Immature natural killer cell (primary cell): ENCODE results near the gene NRBP1. TPM values are rescaled to one million over a fixed set of nuclear protein-coding genes. Genes with fewer than 3 reads are reported as not detected.
A peak's percentile ranks its signal among the peaks of the same experiment; 100 is the strongest.
"Not testable (repeated sequence)": the region's sequence is repeated elsewhere in the genome, so short reads cannot be mapped to it uniquely, and the experiment has no call there.

Experiments used
- DNase-seq, 3 donors: peaks; one replicate each; pipeline ENCODE4 v3.0.0; 2022; ENCODE audit warnings: mixed read lengths in 1 of 3
- H3K27ac Mint-ChIP-seq, 6 donors: one replicate each; pipeline ENCODE4 v1.8.0; 2020; ENCODE audit warnings: mixed read lengths in 6 of 6, mild to moderate bottlenecking in 5 of 6, inconsistent platforms in 4 of 6, moderate library complexity in 3 of 6
- H3K27me3 Mint-ChIP-seq, 3 donors: one replicate each; pipeline ENCODE4 v1.8.0; 2020 to 2021; ENCODE audit warnings: low read depth in 3 of 3, mild to moderate bottlenecking in 3 of 3, mixed read lengths in 3 of 3, moderate library complexity in 3 of 3, inconsistent platforms in 1 of 3
- H3K36me3 Mint-ChIP-seq, 3 donors: one replicate each; pipeline ENCODE4 v1.8.0; 2020; ENCODE audit warnings: mixed read lengths in 3 of 3, inconsistent platforms in 2 of 3, mild to moderate bottlenecking in 2 of 3
- H3K4me1 Mint-ChIP-seq, 2 donors: one replicate each; pipeline ENCODE4 v1.8.0; 2020; ENCODE audit warnings: inconsistent platforms in 2 of 2, mild to moderate bottlenecking in 2 of 2, mixed read lengths in 2 of 2, moderate library complexity in 1 of 2
- H3K4me3 Mint-ChIP-seq, 5 donors: one replicate each; pipeline ENCODE4 v1.8.0; 2020; ENCODE audit warnings: mild to moderate bottlenecking in 5 of 5, mixed read lengths in 5 of 5, inconsistent platforms in 3 of 5, moderate library complexity in 3 of 5
- H3K9me3 Mint-ChIP-seq, 6 donors: one replicate each; pipeline ENCODE4 v1.8.0; 2020; ENCODE audit warnings: mild to moderate bottlenecking in 6 of 6, mixed read lengths in 6 of 6, inconsistent platforms in 4 of 6, moderate library complexity in 3 of 6
- polyA plus RNA-seq, 3 donors: library from polyadenylated mRNA; unstranded; fragments of 300-500 nt; fragmentation: Illumina TruSeq; gene quantifications; one replicate each; pipeline ENCODE4 v1.2.3, GENCODE V29; 2021

Gene NRBP1
- polyA plus RNA-seq, 3 donors from 2014 or later, result 85.7 to 154 (median 147) TPM

GRCh38 chr2:27407798-27408491, 20.5 kb upstream of the NRBP1 start:
- DNase-seq, result no peak
- no peaks in the 10 kb centered on the region for H3K9me3 Mint-ChIP-seq
- H3K4me3 Mint-ChIP-seq, result peak overlapping the region; percentile 82 to 92 (median 86)
- H3K27ac Mint-ChIP-seq, result peak overlapping the region; percentile 69 to 90 (median 89)
- H3K27me3 Mint-ChIP-seq, result peaks cover 4 to 8% (median 7%) of the 10 kb centered on the region in 3 donors
- peaks cover 37% of the 10 kb centered on the region in 2 donors for H3K4me1 Mint-ChIP-seq
- H3K36me3 Mint-ChIP-seq, result no peaks in the 10 kb centered on the region

- peak overlapping the region; percentile 82 to 92 (median 86) for H3K4me3 Mint-ChIP-seq
- peaks cover 33% of the 10 kb centered on the region in 2 donors for H3K4me1 Mint-ChIP-seq
- no peaks in the 10 kb centered on the region for H3K9me3 Mint-ChIP-seq
- H3K27ac Mint-ChIP-seq, result peak overlapping the region; percentile 69 to 90 (median 89)
- H3K36me3 Mint-ChIP-seq, result no peaks in the 10 kb centered on the region
- H3K27me3 Mint-ChIP-seq, result peaks cover 5 to 8% (median 7%) of the 10 kb centered on the region in 3 donors
- DNase-seq, result no peak
These were observed 19.7 kb upstream of the NRBP1 start for GRCh38 chr2:27408601-27409320.

- H3K36me3 Mint-ChIP-seq, result no peaks in the 10 kb centered on the region
- peak; percentile 94 to 95 (median 94) for DNase-seq
- H3K4me3 Mint-ChIP-seq, result peak within 1 kb of the TSS; percentile 86 to 98 (median 92)
- H3K27ac Mint-ChIP-seq, result peak within 1 kb of the TSS; percentile 89 to 98 (median 95)
- H3K9me3 Mint-ChIP-seq, result no peaks in the 10 kb centered on the region
- peaks cover 5 to 8% (median 7%) of the 10 kb centered on the region in 3 donors for H3K27me3 Mint-ChIP-seq
- H3K4me1 Mint-ChIP-seq, result peaks cover 30 to 33% of the 10 kb centered on the region in 2 donors
These were observed 18.9 kb upstream of the NRBP1 start, which contains the start of gene PPM1G for GRCh38 chr2:27409321-27410073. PPM1G (minus strand) TSS chr2:27409591; CDS start chr2:27409422, 169 bp downstream.

- Mint-ChIP-seq H3K4me3 (no peak overlapping the region), H3K27me3 (peaks cover 5 to 8% (median 8%) of the 10 kb centered on the region in 3 donors), H3K4me1 (peaks cover 17 to 20% of the 10 kb centered on the region in 2 donors), H3K27ac (peak overlapping the region in 1 of 6 donors; percentile 17), H3K36me3 (no peaks in the 10 kb centered on the region), H3K9me3 (no peaks in the 10 kb centered on the region)
- DNase-seq, result no peak
These were observed 15.8 kb upstream of the NRBP1 start for GRCh38 chr2:27412419-27413152.

- no peak for DNase-seq
- H3K27ac Mint-ChIP-seq, result no peak overlapping the region
- H3K9me3 Mint-ChIP-seq, result no peaks in the 10 kb centered on the region
- H3K4me3 Mint-ChIP-seq, result no peak overlapping the region
- H3K36me3 Mint-ChIP-seq, result no peaks in the 10 kb centered on the region
- peaks cover 3 to 5% (median 4%) of the 10 kb centered on the region in 3 donors for H3K27me3 Mint-ChIP-seq
- H3K4me1 Mint-ChIP-seq, result peaks cover 0 to 3% of the 10 kb centered on the region in 2 donors
These were observed 12.3 kb upstream of the NRBP1 start for GRCh38 chr2:27416151-27416550.

GRCh38 chr2:27420996-27421395, 7.4 kb upstream of the NRBP1 start:
- H3K27ac Mint-ChIP-seq, result no peak overlapping the region
- H3K4me3 Mint-ChIP-seq, result no peak overlapping the region
- no peaks in the 10 kb centered on the region for H3K9me3 Mint-ChIP-seq
- H3K4me1 Mint-ChIP-seq, result no peaks in the 10 kb centered on the region
- H3K36me3 Mint-ChIP-seq, result no peaks in the 10 kb centered on the region
- no peak for DNase-seq
- H3K27me3 Mint-ChIP-seq, result peaks cover 0 to 2% (median 0%) of the 10 kb centered on the region in 3 donors

- Mint-ChIP-seq H3K27ac (peak overlapping the region in 1 of 6 donors; percentile 6), H3K27me3 (peaks cover 0 to under 1% (median 0%) of the 10 kb centered on the region in 3 donors), H3K4me1 (no peaks in the 10 kb centered on the region), H3K36me3 (no peaks in the 10 kb centered on the region), H3K4me3 (no peak overlapping the region), H3K9me3 (no peaks in the 10 kb centered on the region)
- DNase-seq, result no peak
These were observed 6.7 kb upstream of the NRBP1 start for GRCh38 chr2:27421660-27422250.

GRCh38 chr2:27422958-27423357, 5.5 kb upstream of the NRBP1 start:
- H3K4me1 Mint-ChIP-seq, result peaks cover 4 to 7% of the 10 kb centered on the region in 2 donors
- H3K27me3 Mint-ChIP-seq, result peaks cover 0 to 1% (median 0%) of the 10 kb centered on the region in 3 donors
- H3K4me3 Mint-ChIP-seq, result no peak overlapping the region
- H3K36me3 Mint-ChIP-seq, result no peaks in the 10 kb centered on the region
- H3K9me3 Mint-ChIP-seq, result no peaks in the 10 kb centered on the region
- no peak overlapping the region for H3K27ac Mint-ChIP-seq
- no peak for DNase-seq

- not testable (repeated sequence) for DNase-seq, H3K27ac Mint-ChIP-seq
These were observed 3.4 kb upstream of the NRBP1 start for GRCh38 chr2:27425039-27425438.

GRCh38 chr2:27427863-27428212, 593 bp upstream of the NRBP1 start:
- peak overlapping the region; percentile 88 to 98 (median 96) for H3K27ac Mint-ChIP-seq
- peaks cover 2 to 16% (median 8%) of the 10 kb centered on the region in 3 donors for H3K27me3 Mint-ChIP-seq
- no peaks in the 10 kb centered on the region for H3K36me3 Mint-ChIP-seq
- peak overlapping the region; percentile 94 to 98 (median 98) for H3K4me3 Mint-ChIP-seq
- DNase-seq, result no peak
- peaks cover 34 to 45% of the 10 kb centered on the region in 2 donors for H3K4me1 Mint-ChIP-seq
- H3K9me3 Mint-ChIP-seq, result no peaks in the 10 kb centered on the region

More at GRCh38 chr2:27425039-27425438, 3.4 kb upstream of the NRBP1 start:
- H3K36me3 Mint-ChIP-seq, H3K4me3 Mint-ChIP-seq, H3K9me3 Mint-ChIP-seq: not testable (repeated sequence)
- peaks cover 2 to 16% (median 6%) of the 10 kb centered on the region in 3 donors for H3K27me3 Mint-ChIP-seq
- H3K4me1 Mint-ChIP-seq, result peaks cover 17 to 20% of the 10 kb centered on the region in 2 donors

GRCh38 chr2:27428978-27429541, 629 bp downstream of the NRBP1 start:
- Mint-ChIP-seq H3K27me3 (peaks cover 2 to 16% (median 8%) of the 10 kb centered on the region in 3 donors), H3K4me1 (peaks cover 42 to 57% of the 10 kb centered on the region in 2 donors), H3K4me3 (peak overlapping the region; percentile 95 to 98 (median 95)), H3K27ac (peak overlapping the region; percentile 88 to 96 (median 94)), H3K36me3 (peaks cover 9 to 11% (median 10%) of the 10 kb centered on the region in 3 donors), H3K9me3 (no peaks in the 10 kb centered on the region)
- peak; percentile 77 to 83 (median 82) for DNase-seq

GRCh38 chr2:27431395-27431794, 3.0 kb downstream of the NRBP1 start:
- H3K36me3 Mint-ChIP-seq, result peaks cover 9 to 34% (median 32%) of the 10 kb centered on the region in 3 donors
- H3K9me3 Mint-ChIP-seq, result no peaks in the 10 kb centered on the region
- peak; percentile 44 to 47 (median 47) for DNase-seq
- H3K27me3 Mint-ChIP-seq, result peaks cover 2 to 16% (median 12%) of the 10 kb centered on the region in 3 donors
- peak overlapping the region; percentile 73 to 92 (median 89) for H3K27ac Mint-ChIP-seq
- peaks cover 42 to 64% of the 10 kb centered on the region in 2 donors for H3K4me1 Mint-ChIP-seq
- H3K4me3 Mint-ChIP-seq, result peak overlapping the region; percentile 54 to 75 (median 67)
